ENCODE measurements around the gene MORC4.

The MORC4 gene

GRCh38 chrX:106952988-106953387, 47.0 kb downstream of the MORC4 start:
- H3K9ac ChIP-seq (ENCODE audit: low read length): no peak overlapping the region
- no peak overlapping the region for H3K4me3 ChIP-seq (ENCODE audit: low read depth, low read length)
- no peaks in the 10 kb centered on the region for H3K9me3 ChIP-seq (ENCODE audit: control insufficient read depth, insufficient read depth, low read depth, low read length)
- no peaks in the 10 kb centered on the region; the same call in 1 of the 2 replicates for H3K27me3 ChIP-seq (ENCODE audit: control insufficient read depth, insufficient read depth, low read length)
- H3K27ac ChIP-seq (ENCODE audit: low read depth, low read length): no peak overlapping the region
- no peaks in the 10 kb centered on the region for H3K4me1 ChIP-seq (ENCODE audit: control insufficient read depth, insufficient read depth, low read length)
- peaks cover 14% of the 10 kb centered on the region for H3K36me3 ChIP-seq (ENCODE audit: control insufficient read depth, insufficient read depth, low read length)

- Histone ChIP-seq H3K36me3 (ENCODE audit: control insufficient read depth, insufficient read depth, low read length) (peaks cover 12% of the 10 kb centered on the region), H3K9ac (ENCODE audit: low read length) (no peak overlapping the region), H3K9me3 (ENCODE audit: control insufficient read depth, insufficient read depth, low read depth, low read length) (no peaks in the 10 kb centered on the region), H3K27me3 (ENCODE audit: control insufficient read depth, insufficient read depth, low read length) (no peaks in the 10 kb centered on the region; the same call in 1 of the 2 replicates), H3K4me3 (ENCODE audit: low read depth, low read length) (no peak overlapping the region), H3K27ac (ENCODE audit: low read depth, low read length) (no peak overlapping the region), H3K4me1 (ENCODE audit: control insufficient read depth, insufficient read depth, low read length) (no peaks in the 10 kb centered on the region)
Observed at GRCh38 chrX:106952538-106952937, 47.5 kb downstream of the MORC4 start.

GRCh38 chrX:106952089-106952488, 47.9 kb downstream of the MORC4 start:
- Histone ChIP-seq H3K4me1 (ENCODE audit: control insufficient read depth, insufficient read depth, low read length) (no peaks in the 10 kb centered on the region), H3K9ac (ENCODE audit: low read length) (no peak overlapping the region), H3K27ac (ENCODE audit: low read depth, low read length) (no peak overlapping the region)

GRCh38 chrX:106951230-106951629, 48.8 kb downstream of the MORC4 start:
- Histone ChIP-seq H3K36me3 (ENCODE audit: control insufficient read depth, insufficient read depth, low read length) (peaks cover 12% of the 10 kb centered on the region), H3K9me3 (ENCODE audit: control insufficient read depth, insufficient read depth, low read depth, low read length) (no peaks in the 10 kb centered on the region), H3K4me1 (ENCODE audit: control insufficient read depth, insufficient read depth, low read length) (no peaks in the 10 kb centered on the region), H3K9ac (ENCODE audit: low read length) (no peak overlapping the region), H3K27me3 (ENCODE audit: control insufficient read depth, insufficient read depth, low read length) (no peaks in the 10 kb centered on the region; the same call in 1 of the 2 replicates), H3K4me3 (ENCODE audit: low read depth, low read length) (no peak overlapping the region), H3K27ac (ENCODE audit: low read depth, low read length) (no peak overlapping the region)

More at GRCh38 chrX:106952089-106952488, 47.9 kb downstream of the MORC4 start:
- Histone ChIP-seq H3K36me3 (ENCODE audit: control insufficient read depth, insufficient read depth, low read length) (peaks cover 12% of the 10 kb centered on the region), H3K27me3 (ENCODE audit: control insufficient read depth, insufficient read depth, low read length) (no peaks in the 10 kb centered on the region; the same call in 1 of the 2 replicates), H3K9me3 (ENCODE audit: control insufficient read depth, insufficient read depth, low read depth, low read length) (no peaks in the 10 kb centered on the region), H3K4me3 (ENCODE audit: low read depth, low read length) (no peak overlapping the region)

- no peaks in the 10 kb centered on the region for H3K4me1 ChIP-seq (ENCODE audit: control insufficient read depth, insufficient read depth, low read length)
Observed at GRCh38 chrX:106950381-106950780, 49.6 kb downstream of the MORC4 start.

GRCh38 chrX:106949366-106949765, 50.6 kb downstream of the MORC4 start:
- H3K4me1 ChIP-seq (ENCODE audit: control insufficient read depth, insufficient read depth, low read length): no peaks in the 10 kb centered on the region
- H3K9ac ChIP-seq (ENCODE audit: low read length): no peak overlapping the region
- no peaks in the 10 kb centered on the region; the same call in 1 of the 2 replicates for H3K27me3 ChIP-seq (ENCODE audit: control insufficient read depth, insufficient read depth, low read length)
- H3K36me3 ChIP-seq (ENCODE audit: control insufficient read depth, insufficient read depth, low read length): peaks cover 10% of the 10 kb centered on the region
- H3K4me3 ChIP-seq (ENCODE audit: low read depth, low read length): no peak overlapping the region
- no peaks in the 10 kb centered on the region for H3K9me3 ChIP-seq (ENCODE audit: control insufficient read depth, insufficient read depth, low read depth, low read length)
- H3K27ac ChIP-seq (ENCODE audit: low read depth, low read length): no peak overlapping the region

More at GRCh38 chrX:106950381-106950780, 49.6 kb downstream of the MORC4 start:
- Histone ChIP-seq H3K9me3 (ENCODE audit: control insufficient read depth, insufficient read depth, low read depth, low read length) (no peaks in the 10 kb centered on the region), H3K4me3 (ENCODE audit: low read depth, low read length) (no peak overlapping the region), H3K9ac (ENCODE audit: low read length) (no peak overlapping the region), H3K27me3 (ENCODE audit: control insufficient read depth, insufficient read depth, low read length) (no peaks in the 10 kb centered on the region; the same call in 1 of the 2 replicates), H3K36me3 (ENCODE audit: control insufficient read depth, insufficient read depth, low read length) (peaks cover 12% of the 10 kb centered on the region), H3K27ac (ENCODE audit: low read depth, low read length) (no peak overlapping the region)

DNA sequence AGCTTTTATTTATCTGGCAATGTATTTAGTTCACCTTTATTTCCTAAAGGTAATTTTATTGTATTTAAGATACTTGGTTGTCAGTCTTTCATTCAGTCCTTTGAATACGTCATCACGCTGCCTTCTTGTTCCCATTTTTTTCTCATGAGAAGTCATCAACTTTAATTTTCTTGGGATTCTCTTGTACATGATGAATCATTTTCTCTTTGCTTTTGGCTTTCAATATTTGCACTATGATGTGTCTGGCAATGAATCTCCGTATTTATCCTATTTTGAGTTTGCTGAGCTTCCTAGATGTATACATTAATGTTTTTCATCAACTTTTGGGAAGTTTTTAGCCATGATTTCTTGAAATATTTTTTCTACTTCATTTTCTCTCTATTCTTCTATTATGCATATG, 51.4 kb downstream of the MORC4 start:
- no peaks in the 10 kb centered on the region for H3K9me3 ChIP-seq (ENCODE audit: control insufficient read depth, insufficient read depth, low read depth, low read length)
- H3K36me3 ChIP-seq (ENCODE audit: control insufficient read depth, insufficient read depth, low read length): peaks cover 4% of the 10 kb centered on the region; the same call in 1 of the 2 replicates
- H3K4me3 ChIP-seq (ENCODE audit: low read depth, low read length): no peak overlapping the region
- H3K27ac ChIP-seq (ENCODE audit: low read depth, low read length): no peak overlapping the region
- no peaks in the 10 kb centered on the region for H3K4me1 ChIP-seq (ENCODE audit: control insufficient read depth, insufficient read depth, low read length)
- H3K9ac ChIP-seq (ENCODE audit: low read length): no peak overlapping the region
- H3K27me3 ChIP-seq (ENCODE audit: control insufficient read depth, insufficient read depth, low read length): no peaks in the 10 kb centered on the region; the same call in 1 of the 2 replicates

GRCh38 chrX:106946464-106946863, 53.5 kb downstream of the MORC4 start:
- no peak overlapping the region for H3K27ac ChIP-seq (ENCODE audit: low read depth, low read length)
- H3K4me3 ChIP-seq (ENCODE audit: low read depth, low read length): no peak overlapping the region
- H3K4me1 ChIP-seq (ENCODE audit: control insufficient read depth, insufficient read depth, low read length): no peaks in the 10 kb centered on the region
- H3K36me3 ChIP-seq (ENCODE audit: control insufficient read depth, insufficient read depth, low read length): peaks cover 16% of the 10 kb centered on the region
- peaks cover 5% of the 10 kb centered on the region; the same call in 1 of the 2 replicates for H3K27me3 ChIP-seq (ENCODE audit: control insufficient read depth, insufficient read depth, low read length)
- no peak overlapping the region for H3K9ac ChIP-seq (ENCODE audit: low read length)
- no peaks in the 10 kb centered on the region for H3K9me3 ChIP-seq (ENCODE audit: control insufficient read depth, insufficient read depth, low read depth, low read length)

DNA sequence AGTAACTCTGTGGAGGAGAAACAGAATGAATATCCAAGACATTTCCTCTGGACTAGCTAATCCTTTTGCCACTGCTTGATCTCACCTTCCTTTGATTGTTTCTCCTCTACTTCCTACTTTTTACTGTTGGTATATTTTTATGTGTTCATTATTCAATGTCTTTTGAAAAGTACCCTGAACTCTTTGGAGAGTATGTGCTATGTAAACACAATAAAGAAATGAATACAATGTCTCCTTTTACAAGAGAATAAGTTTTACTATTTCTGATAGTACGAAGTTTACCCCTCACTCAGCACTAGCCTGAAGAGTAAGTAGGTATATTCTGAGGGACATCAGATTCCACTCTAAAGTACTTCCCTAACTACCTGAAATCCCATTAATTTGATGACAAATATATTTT, 59.9 kb downstream of the MORC4 start:
- H3K36me3 ChIP-seq (ENCODE audit: control insufficient read depth, insufficient read depth, low read length): peaks cover 26% of the 10 kb centered on the region
- H3K4me3 ChIP-seq (ENCODE audit: low read depth, low read length): no peak overlapping the region
- H3K9ac ChIP-seq (ENCODE audit: low read length): no peak overlapping the region
- H3K9me3 ChIP-seq (ENCODE audit: control insufficient read depth, insufficient read depth, low read depth, low read length): no peaks in the 10 kb centered on the region
- H3K27ac ChIP-seq (ENCODE audit: low read depth, low read length): no peak overlapping the region
- no peaks in the 10 kb centered on the region for H3K4me1 ChIP-seq (ENCODE audit: control insufficient read depth, insufficient read depth, low read length)
- H3K27me3 ChIP-seq (ENCODE audit: control insufficient read depth, insufficient read depth, low read length): peaks cover 5% of the 10 kb centered on the region; the same call in 1 of the 2 replicates

- Histone ChIP-seq H3K27ac (ENCODE audit: low read depth, low read length) (no peak overlapping the region), H3K9ac (ENCODE audit: low read length) (no peak overlapping the region), H3K4me3 (ENCODE audit: low read depth, low read length) (no peak overlapping the region), H3K9me3 (ENCODE audit: control insufficient read depth, insufficient read depth, low read depth, low read length) (no peaks in the 10 kb centered on the region), H3K27me3 (ENCODE audit: control insufficient read depth, insufficient read depth, low read length) (peaks cover 5% of the 10 kb centered on the region; the same call in 1 of the 2 replicates), H3K4me1 (ENCODE audit: control insufficient read depth, insufficient read depth, low read length) (no peaks in the 10 kb centered on the region), H3K36me3 (ENCODE audit: control insufficient read depth, insufficient read depth, low read length) (peaks cover 26% of the 10 kb centered on the region)
Observed at GRCh38 chrX:106939566-106939965, 60.4 kb downstream of the MORC4 start.

DNA sequence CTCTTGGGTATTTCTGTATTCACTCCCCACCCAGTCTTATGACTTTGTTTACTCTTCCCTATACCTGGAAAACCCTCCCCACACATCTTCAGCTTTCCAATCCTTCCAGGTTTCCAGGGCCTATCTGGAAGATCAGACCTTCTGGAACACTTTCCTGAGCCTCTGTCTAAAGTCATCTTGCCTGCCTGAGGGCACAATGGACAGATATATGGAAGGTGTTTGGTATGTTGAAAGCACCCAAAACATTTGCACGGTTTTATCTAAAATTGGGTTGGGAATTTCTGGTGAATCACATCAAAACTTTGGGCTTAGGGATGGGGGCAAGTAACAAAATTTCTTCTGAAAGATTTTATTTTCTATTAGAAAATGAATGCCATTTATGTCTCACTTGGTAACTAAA, 63.8 kb downstream of the MORC4 start:
- Histone ChIP-seq H3K4me3 (ENCODE audit: low read depth, low read length) (no peak overlapping the region), H3K36me3 (ENCODE audit: control insufficient read depth, insufficient read depth, low read length) (peaks cover 8% of the 10 kb centered on the region; the same call in 1 of the 2 replicates), H3K4me1 (ENCODE audit: control insufficient read depth, insufficient read depth, low read length) (peaks cover 10% of the 10 kb centered on the region; the same call in 1 of the 2 replicates), H3K27me3 (ENCODE audit: control insufficient read depth, insufficient read depth, low read length) (no peaks in the 10 kb centered on the region; the same call in 1 of the 2 replicates), H3K27ac (ENCODE audit: low read depth, low read length) (no peak overlapping the region), H3K9me3 (ENCODE audit: control insufficient read depth, insufficient read depth, low read depth, low read length) (no peaks in the 10 kb centered on the region), H3K9ac (ENCODE audit: low read length) (no peak overlapping the region)

Data from HUES6 (cell line).